ENCODE results near the gene SAMD4A.

Gene SAMD4A

DNA sequence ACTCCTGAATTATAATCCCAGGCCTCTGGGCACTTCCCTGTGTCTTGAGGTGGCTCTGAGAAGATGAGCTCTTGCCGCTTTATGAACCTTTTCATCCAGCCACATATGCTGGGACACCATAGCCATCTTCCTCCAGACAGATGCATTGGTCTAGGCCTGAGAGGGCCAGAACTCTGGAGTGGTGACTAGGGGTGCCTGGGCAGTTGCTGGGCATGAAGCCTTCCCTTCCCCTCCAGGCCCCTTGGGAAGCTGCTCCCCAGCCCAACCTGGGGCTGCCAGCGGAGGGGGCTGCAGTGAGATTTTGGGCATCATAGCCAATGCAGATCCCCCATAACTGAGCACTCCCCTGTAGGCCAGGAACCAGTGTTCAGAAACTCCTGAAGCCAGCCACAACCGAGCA, 200.5 kb downstream of the SAMD4A start:
- no peak overlapping the region for H3K4me3 ChIP-seq (ENCODE audit: low read depth, low read length, poor library complexity, severe bottlenecking)
- H3K79me2 ChIP-seq (ENCODE audit: insufficient read depth, low read length), result no peaks in the 10 kb centered on the region
- no peak overlapping the region for H3K9ac ChIP-seq (ENCODE audit: low read length)
- no peak overlapping the region for H3K27ac ChIP-seq (ENCODE audit: low read depth, low read length, poor library complexity, severe bottlenecking)
- H3K4me2 ChIP-seq (ENCODE audit: low read length), result no peak overlapping the region
- TF ChIP-seq, protein P1, sequence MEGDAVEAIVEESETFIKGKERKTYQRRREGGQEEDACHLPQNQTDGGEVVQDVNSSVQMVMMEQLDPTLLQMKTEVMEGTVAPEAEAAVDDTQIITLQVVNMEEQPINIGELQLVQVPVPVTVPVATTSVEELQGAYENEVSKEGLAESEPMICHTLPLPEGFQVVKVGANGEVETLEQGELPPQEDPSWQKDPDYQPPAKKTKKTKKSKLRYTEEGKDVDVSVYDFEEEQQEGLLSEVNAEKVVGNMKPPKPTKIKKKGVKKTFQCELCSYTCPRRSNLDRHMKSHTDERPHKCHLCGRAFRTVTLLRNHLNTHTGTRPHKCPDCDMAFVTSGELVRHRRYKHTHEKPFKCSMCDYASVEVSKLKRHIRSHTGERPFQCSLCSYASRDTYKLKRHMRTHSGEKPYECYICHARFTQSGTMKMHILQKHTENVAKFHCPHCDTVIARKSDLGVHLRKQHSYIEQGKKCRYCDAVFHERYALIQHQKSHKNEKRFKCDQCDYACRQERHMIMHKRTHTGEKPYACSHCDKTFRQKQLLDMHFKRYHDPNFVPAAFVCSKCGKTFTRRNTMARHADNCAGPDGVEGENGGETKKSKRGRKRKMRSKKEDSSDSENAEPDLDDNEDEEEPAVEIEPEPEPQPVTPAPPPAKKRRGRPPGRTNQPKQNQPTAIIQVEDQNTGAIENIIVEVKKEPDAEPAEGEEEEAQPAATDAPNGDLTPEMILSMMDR (IDR thresholded peaks at IDR 0.05; ENCODE audit: low read length), result no peak
- H3F3A ChIP-seq (ENCODE audit: insufficient read depth, low read length), result no peaks in the 10 kb centered on the region
- H3K4me1 ChIP-seq (ENCODE audit: insufficient read depth, low read length, severe bottlenecking), result no peaks in the 10 kb centered on the region
- H4K20me1 ChIP-seq (ENCODE audit: insufficient read depth, low read length), result no peaks in the 10 kb centered on the region
- H3K9me3 ChIP-seq (ENCODE audit: low read length), result no peaks in the 10 kb centered on the region
- H2AFZ ChIP-seq (ENCODE audit: low read length), result no peak overlapping the region
- H3K27me3 ChIP-seq (ENCODE audit: insufficient read depth, low read length), result 0 out of 2 replicates have a peak, but pooled peaks cover 5% of the 10 kb centered on the region
- no peaks in the 10 kb centered on the region for H3K9me2 ChIP-seq (ENCODE audit: low read depth, low read length)
- no peaks in the 10 kb centered on the region for H3K36me3 ChIP-seq (ENCODE audit: insufficient read depth, low read length)

- Histone ChIP-seq H3K4me2 (ENCODE audit: low read length) (no peak overlapping the region), H3K27me3 (ENCODE audit: insufficient read depth, low read length) (peaks cover 5% of the 10 kb centered on the region; the same call in 1 of the 2 replicates), H3K4me1 (ENCODE audit: insufficient read depth, low read length, severe bottlenecking) (no peaks in the 10 kb centered on the region), H3K9ac (ENCODE audit: low read length) (no peak overlapping the region), H3K9me3 (ENCODE audit: low read length) (no peaks in the 10 kb centered on the region), H4K20me1 (ENCODE audit: insufficient read depth, low read length) (no peaks in the 10 kb centered on the region), H3K9me2 (ENCODE audit: low read depth, low read length) (no peaks in the 10 kb centered on the region), H3K36me3 (ENCODE audit: insufficient read depth, low read length) (no peaks in the 10 kb centered on the region), H3F3A (ENCODE audit: insufficient read depth, low read length) (no peaks in the 10 kb centered on the region), H3K27ac (ENCODE audit: low read depth, low read length, poor library complexity, severe bottlenecking) (no peak overlapping the region), H3K79me2 (ENCODE audit: insufficient read depth, low read length) (no peaks in the 10 kb centered on the region), H3K4me3 (ENCODE audit: low read depth, low read length, poor library complexity, severe bottlenecking) (no peak overlapping the region), H2AFZ (ENCODE audit: low read length) (no peak overlapping the region)
- TF ChIP-seq EZH2 (IDR thresholded peaks at IDR 0.05; ENCODE audit: borderline replicate concordance, low read length), result no peak
- TF ChIP-seq, protein P1 (IDR thresholded peaks at IDR 0.05; ENCODE audit: low read length), result no peak
These were observed 201.7 kb downstream of the SAMD4A start for GRCh38 chr14:54768501-54769129.

DNA sequence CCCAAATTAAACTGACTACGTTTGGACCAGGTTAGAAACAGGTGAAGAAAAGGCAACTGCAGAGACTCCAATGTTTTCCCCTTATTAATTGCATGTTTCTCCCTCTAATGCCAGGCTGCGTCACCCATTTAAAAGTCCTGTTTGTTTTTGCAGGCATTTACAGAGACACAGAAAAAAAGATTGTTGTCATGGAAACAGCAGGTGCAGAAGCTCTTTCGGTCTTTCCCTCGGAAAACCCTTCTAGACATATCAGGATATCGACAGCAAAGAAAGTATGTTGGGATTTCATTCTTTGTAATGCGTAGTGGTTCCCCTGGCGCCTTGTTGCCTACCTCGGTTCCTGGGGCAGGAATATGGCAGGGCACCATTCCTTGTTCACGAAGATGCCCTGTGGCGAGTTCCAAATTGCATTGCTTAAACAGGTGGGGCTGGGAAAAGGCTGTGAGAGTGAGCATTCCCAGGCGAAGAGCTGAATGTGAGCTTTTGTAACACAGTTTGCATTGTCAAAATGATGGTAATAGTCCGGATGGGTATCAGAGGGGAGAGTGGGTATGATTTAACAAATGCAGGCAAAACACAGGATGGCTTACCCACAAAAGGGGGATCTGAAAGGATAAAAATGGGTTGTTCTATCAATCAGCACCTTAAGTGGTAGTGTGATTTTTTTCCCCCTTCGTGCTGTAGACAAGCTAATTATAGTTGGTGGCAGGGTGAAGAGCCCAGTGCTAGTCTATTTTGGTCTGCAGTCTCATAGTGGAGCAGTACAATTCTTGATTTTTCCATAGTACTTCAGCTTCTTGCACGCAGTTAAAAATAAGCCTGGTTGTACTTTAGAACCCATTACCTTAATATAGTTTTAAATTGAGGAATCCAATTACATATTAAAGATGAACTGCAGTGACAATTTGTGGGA, 203.3 kb downstream of the SAMD4A start:
- Histone ChIP-seq H3K27ac (ENCODE audit: low read depth, low read length, poor library complexity, severe bottlenecking) (no peak overlapping the region), H3K9me2 (ENCODE audit: low read depth, low read length) (no peaks in the 10 kb centered on the region), H3K4me2 (ENCODE audit: low read length) (no peak overlapping the region), H4K20me1 (ENCODE audit: insufficient read depth, low read length) (no peaks in the 10 kb centered on the region), H3K36me3 (ENCODE audit: insufficient read depth, low read length) (no peaks in the 10 kb centered on the region), H3K4me1 (ENCODE audit: insufficient read depth, low read length, severe bottlenecking) (no peaks in the 10 kb centered on the region), H3K9ac (ENCODE audit: low read length) (no peak overlapping the region), H3K4me3 (ENCODE audit: low read depth, low read length, poor library complexity, severe bottlenecking) (no peak overlapping the region), H2AFZ (ENCODE audit: low read length) (no peak overlapping the region), H3K79me2 (ENCODE audit: insufficient read depth, low read length) (no peaks in the 10 kb centered on the region), H3F3A (ENCODE audit: insufficient read depth, low read length) (no peaks in the 10 kb centered on the region), H3K9me3 (ENCODE audit: low read length) (no peaks in the 10 kb centered on the region), H3K27me3 (ENCODE audit: insufficient read depth, low read length) (peaks cover 5% of the 10 kb centered on the region; the same call in 1 of the 2 replicates)
- no peak for TF ChIP-seq EZH2 (IDR thresholded peaks at IDR 0.05; ENCODE audit: borderline replicate concordance, low read length)

All from OCI-LY1 (cell line).